M059J (cell line): ENCODE results near the gene KSR1. TPM values are rescaled to one million over a fixed set of nuclear protein-coding genes. Genes with fewer than 3 reads are reported as not detected.

Source experiments
- DNase-seq: peaks from one replicate; pipeline ENCODE4 v3.0.0-alpha.2; 2012; ENCODE audit warnings: low read depth
- total RNA-seq: library from RNA; depleted of rRNA; stranded (reverse); fragments of >200 nt; shearing (Covaris generic); gene quantifications from 2 replicates; pipeline ENCODE4 v1.2.3, GENCODE V29; 2014

The KSR1 gene
- total RNA-seq, 1 experiment from 2014 or later = 3.8 TPM

DNA sequence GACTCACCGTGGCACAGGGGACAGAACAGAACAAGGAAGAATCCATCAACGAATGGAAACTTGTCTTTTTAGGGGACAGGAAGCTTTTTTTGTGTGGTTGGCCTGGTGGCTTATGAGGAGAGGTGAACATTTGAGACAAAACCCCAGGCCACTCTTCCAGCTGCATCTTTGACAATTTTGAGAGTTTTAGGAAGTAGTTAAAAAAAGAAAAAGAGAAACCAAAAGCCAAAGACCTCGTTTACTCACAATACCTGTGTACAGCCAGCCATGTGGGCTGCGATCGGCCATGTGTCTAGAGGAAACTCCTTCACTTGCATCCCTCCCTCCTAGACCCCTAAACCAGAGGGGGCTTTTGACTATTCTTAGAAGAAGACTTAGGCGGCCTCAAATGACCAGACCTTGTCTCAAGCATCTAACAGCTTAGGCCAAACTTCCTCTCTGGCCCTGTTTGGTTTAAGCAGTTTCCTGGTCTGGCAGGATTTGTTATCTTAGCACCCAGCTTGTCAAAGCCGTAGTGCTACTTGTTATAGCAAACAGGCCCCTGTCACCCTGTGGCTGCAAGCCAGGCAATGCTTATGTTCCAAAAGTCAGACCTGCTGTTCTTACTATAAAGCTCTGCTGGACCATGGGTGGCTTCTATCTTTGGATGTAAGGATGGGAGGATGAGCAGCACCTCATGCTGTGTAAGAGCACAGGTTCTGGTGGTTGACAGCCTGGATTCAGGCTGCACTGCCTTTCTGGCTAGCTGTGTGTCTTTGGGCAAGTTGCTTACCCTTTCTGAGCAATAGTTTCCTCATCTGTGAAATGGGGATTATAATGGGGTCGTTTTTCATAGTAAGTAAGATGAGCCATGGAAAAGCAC, 17.7 kb downstream of the KSR1 start:
- no peak for DNase-seq

DNA sequence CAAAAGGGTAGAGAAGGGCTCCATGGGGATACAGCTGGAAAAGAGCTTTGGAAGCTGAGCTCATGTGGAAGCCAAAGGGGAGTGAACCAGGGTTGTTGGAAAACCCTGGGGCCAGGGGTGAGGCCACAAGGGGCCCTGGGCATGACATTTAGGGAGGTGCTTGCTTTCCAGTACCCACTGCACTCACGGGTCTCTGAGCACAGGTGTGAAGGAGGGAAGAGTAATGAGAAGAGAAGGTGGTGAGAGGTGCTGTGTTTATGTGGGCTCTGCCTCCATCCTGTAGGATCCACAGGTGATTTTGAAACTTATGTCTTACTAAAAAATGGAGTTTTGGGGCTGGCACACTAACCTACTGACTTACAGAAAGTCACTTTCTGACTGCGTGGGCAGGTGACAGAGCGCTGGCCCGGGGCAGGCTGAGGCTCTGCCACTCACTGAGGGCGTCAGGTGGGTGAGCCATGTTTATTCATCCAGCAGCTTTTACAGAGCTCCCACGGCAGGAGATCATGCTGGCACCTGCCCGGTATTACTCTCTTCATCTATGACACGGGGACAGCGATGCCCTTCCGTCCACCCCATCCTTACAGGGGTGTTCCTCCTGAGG, 18.9 kb downstream of the KSR1 start:
- DNase-seq = no peak

DNA sequence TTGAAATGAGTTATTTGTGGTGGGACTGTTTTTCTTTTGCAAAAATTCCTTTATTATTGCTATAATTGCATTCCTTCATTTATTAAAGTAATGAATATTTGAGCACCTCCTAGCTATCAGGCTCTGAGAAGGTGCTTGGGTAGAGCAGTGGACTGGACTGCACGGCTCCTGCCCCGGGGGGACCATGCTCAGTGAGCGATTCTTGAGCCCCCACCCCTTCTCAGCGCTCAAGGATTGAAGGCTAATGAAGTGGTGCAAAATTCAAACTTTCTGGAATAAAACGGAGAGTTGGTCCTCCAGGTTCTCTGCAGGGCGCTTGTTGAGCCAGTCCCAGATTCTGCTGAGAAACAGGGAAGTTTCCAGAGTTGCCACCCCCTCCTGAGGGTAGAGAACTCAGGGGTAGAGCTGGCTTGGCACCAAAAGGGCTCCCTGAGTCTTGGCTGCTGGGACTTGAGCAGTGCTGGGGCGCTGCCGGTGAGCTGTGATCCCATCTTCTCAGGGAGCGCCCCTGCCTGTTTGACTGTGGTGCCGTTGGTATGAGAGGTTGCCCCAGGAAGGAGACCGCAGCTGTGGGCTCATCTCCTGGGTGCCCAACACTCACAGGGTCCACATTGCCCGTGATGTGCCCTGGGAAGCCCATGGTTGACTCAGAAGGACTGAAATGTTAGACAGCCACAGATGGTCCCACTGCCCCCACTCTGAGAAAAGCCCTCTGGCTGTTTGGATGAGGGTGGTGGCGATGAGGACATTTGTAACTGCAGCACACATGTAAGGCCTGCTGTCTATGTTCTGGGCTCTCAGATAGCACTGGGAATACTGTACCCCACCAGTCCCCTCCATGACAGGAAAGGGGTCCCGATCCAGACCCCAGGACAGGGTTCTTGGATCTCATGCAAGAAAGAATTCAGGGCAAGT, 20.0 kb downstream of the KSR1 start:
- DNase-seq = no peak

DNA sequence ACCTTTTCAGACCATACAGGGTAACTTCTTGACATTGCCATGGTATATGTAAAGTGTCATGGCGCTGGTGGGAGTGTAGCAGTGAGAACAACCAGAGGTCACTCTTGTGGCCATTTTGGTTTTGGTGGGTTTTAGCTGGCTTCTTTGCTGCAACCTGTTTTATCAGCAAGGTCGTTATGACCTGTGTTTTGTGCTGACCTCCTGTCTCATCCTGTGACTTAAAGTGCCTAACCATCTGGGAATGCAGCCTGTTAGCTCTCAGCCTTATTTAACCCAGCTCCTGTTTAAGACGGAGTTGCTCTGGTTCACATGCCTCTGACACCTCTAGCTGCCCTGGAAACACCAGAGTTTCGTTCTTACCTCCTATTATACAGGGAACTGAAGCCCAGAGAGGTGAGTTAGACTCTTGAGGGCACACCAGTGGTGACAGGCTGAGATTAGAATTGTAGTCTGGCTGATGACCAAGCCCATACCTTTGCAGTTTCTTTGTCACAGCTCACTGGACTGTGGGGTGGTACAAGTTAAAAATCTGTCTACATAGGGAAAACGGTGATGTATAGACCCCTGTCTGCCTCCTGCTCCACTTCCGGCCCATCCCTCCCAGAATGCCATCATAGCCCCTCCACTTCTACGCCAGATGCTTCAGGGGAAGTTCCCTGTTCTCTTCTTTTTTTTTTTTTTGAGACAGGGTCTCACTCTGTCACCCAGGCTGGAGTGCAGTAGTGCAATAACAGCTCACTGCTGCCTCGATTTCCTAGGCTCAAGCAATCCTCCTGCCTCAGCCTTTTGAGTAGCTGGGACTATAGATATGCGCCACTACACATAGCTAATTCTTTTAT, 21.0 kb downstream of the KSR1 start:
- no peak for DNase-seq

DNA sequence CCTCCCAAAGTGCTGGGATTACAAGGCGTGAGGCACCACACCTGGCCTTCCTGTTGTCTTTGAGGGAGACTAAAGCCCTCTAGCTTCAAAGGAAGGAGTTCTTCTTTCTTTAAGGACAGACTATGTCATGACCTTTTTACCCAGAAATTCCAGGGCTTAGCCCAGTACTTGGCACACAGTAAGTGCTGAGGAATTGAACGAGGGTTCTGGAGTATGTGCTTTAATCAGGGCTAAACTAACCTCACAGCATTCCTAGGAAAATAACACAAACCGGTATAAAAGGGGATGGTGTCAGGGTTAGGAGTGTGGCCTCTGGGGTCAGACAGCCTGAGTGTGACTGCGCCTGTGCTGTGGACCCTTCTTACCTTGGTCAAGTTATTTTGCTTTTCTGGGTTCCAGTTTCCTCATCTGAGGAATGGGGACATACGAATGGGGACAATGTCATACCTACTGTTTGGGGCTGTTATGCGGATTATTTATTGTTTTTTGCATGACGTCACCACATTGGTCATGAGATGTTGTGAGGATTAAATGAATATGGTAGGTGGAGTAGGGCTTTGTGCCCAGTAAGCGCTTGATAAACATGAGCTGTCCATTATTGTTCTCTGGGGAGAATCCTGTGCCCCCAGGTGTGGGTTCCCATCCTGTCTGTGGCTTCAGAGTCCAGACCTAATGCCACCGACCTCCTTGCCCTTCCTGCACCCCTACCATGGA, 21.9 kb downstream of the KSR1 start:
- DNase-seq = no peak

DNA sequence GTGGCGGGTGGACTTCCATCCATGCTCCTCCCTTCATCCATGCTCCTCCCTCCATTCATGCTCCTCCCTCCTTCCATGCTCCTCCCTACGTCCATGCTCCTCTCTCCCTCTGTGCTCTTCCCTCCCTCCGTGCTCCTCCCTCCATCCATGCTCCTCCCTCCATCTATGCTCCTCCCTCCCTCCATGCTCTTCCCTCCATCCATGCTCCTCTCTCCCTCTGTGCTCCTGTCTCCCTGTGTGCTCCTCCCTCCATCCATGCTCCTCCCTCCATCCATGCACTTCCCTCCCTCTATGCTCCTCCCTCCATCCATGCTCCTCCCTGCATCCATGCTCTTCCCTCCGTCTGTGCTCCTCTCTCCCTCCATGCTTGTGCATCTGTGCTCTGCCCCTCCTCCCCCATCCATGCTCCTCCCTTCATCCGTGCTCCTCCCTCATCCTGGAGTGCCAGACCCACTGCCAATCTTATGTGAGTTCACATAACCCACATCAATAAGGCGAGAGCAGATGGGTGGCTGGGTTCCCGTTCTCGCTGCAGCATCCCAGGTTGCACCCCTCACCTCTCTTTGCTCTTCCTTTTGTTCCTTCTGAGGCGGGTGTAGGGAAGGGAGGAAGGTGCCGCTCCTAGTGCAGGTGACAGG, 22.8 kb downstream of the KSR1 start:
- no peak for DNase-seq

DNA sequence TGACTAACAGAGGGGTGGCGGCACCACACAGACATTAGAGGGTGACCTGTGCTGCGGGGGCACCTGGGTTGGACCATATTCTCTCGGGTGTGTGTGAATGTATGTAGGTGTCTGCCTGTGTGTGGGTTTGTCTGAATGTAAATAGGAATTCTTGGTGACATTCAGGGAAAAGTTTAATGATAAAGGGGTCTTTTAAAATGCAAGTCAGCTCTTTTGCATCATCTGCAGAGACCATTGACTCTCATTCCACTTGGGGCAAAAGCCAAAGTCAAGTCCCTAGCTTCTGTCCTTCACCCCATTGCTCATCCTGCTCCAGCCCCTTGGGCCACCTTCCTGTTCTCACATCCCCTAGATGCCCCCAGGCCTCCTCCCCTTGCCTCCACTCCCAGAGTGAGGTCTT, 23.6 kb downstream of the KSR1 start:
- no peak for DNase-seq

DNA sequence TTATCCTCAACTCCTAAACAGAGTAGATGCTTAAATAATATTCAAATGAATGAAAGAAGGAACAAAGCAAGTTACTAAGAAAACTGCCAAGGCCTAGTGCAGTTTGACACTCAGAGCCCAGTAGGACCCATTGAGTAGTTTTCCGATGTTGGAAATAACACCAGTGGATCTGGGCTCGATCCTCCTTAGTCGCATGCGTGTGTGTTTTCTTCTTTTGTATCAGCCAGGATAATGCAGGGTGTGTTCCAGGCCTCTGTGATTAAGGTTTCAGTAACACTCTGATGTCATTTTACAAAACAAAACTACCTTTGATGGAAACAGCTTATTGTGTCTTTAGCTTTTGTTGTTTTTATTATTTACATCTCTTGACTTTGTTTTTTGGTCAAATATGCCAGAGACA, 24.5 kb downstream of the KSR1 start:
- no peak for DNase-seq

DNA sequence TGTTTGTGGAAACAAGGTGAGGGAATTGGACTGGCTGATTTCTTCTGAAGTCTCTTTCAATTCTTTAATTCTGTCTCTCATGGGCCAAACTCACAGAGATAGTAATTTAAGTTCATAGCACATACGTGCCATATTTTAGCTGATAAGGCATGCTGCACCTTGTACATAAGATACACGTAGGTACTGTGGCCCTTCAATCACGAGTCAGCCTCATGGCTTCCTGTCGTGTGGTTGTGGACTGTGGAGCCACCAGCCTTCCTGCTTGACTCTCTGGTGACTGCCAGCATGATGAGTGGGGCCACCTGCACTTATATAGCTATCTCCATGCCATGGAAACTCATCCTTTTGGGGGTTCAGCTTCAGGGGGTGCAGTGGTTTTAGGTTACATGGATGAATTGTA, 25.1 kb downstream of the KSR1 start:
- DNase-seq = no peak

DNA sequence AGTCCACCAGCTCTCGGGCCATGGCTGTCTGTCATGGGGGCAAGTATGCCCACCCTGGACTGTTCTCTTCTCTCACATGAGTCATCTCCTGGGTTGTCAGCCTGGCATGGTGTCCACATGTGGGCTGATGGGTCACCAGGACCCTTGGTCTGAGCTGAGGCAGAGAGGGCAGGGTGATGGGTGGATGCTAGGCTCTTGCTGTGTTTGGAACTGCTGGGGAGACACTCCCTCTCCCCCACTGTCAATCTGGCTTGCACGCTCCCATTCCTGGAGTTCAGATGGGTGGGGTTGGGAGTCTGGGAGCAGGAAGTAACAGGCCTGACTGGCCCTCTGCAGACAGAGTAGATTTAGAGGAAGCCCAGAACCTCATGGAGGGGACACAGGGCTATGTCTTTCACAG, 28.9 kb downstream of the KSR1 start:
- DNase-seq = no peak

DNA sequence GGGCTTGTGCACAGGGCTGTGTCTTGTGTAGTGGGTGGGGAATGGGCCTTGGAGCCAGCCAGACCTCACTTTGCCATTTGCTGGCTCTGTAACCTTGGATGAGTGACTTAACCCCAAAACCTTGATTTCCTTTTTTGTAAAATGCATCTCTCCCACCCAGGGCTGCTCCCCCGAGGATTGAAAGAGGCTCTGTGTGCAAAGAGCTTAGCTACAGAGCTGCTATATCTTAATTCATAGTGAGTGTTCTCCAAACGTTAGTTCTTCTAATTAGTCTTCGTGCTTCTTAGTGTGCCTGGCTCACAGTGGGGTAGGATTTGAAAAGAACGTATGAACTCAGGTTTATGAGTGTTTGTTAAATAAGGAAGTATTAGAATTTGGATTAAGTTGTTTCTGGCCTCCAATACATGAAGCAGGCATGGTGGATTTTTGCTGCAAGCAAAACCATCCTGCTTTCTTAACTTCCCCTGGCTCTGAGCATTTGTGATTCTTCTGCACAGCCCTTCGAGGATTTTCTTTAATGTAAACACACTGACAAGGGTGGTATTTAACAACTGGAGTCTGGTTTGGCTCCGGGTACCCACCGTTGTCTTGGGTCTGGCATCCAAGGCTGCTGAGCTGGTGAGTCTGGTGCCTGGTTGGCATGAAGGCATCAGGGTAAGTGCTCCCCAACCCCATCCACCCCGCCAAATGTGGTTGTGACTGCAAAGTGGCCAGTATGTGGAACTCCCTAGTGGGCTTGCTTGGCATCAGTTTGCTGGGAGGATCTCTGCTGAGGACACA, 29.7 kb downstream of the KSR1 start:
- DNase-seq = no peak

DNA sequence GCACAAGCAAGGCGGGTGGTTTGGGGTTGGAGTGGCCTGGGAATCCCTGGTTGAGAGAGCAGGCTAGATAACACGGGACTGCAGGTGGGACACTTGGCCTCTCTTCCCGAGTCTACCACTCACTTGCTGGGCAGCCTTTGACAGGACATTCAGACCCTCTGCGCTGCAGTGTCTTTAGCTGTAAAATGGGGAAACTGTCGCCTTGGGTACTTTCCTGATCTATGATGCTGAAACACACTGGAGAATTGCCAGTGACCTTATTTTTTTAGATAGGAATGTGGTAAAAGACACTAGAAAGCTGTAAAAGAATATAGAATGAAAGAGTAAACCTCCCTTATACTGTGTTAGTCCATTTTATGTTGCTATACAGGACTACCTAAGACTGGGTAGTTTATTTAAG, 30.5 kb downstream of the KSR1 start:
- no peak for DNase-seq

DNA sequence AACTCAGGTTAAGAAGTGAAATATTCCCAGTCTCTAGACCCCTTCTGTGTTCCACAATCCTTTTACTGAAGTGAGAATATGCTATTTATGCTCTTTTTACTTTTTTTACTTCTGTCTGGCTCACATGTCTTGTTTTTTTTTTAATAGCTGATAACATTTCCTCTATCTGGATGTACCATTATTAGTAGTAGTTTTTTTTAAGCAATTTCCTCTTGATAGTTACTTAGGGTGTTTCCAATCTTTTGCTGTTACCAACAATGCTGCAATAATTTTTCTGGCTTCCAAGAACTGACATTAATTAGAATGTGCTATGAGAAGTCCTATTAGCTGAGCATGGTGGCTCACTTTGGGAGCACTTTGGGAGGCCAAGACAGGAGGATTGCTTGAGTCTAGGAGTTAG, 32.0 kb downstream of the KSR1 start:
- no peak for DNase-seq

DNA sequence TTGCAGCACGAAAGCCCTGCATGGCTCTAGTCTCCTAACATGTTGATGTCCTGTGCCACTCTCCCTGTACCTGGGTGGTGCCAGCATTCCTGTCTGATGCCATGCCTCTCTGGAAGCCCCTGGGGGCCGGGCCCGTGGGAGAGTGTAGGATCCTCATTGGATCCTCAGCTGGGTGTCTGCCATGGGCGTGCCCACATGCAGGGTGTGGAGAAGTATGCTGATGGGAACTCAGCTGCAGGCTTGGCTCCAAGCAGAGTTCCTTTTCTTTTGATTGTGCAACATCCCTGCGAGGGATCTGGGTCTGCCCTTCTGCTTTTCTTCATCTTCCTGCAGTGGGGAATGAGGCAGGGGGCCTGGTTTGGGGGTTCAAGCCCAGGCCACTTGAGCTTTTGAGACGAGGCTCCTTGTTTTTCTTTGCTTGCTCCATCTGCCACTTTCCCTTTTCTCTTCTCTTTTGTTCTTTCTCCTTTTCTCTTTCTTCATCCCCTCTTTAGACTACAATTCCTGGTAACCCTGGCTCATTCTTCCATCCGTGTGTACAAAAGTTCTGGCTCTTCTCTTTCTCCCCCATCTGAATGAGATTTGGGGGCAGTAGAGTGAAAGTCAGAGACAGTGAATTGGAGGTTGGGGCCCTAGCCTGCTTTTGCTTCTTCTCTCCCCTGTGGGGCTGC, 32.9 kb downstream of the KSR1 start:
- no peak for DNase-seq

DNA sequence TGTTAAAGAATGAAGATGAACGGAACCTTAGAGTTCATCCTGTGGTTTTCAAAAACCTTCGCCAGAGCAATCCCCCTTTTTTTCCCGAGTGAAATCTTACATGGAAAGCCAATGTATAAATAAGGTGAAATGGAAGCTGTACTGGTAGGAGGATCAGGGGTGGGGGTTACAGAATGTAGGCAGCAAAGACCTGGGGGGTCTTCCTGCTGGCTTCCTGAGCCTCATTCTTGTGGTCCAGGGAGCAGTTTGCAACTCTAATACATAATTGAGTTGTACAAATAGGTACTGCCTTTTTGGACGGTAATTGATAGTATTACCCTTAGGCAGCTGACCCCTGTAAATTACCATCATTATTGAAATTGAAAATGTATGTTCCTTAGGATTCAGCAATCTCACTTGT, 34.1 kb downstream of the KSR1 start:
- DNase-seq = no peak

DNA sequence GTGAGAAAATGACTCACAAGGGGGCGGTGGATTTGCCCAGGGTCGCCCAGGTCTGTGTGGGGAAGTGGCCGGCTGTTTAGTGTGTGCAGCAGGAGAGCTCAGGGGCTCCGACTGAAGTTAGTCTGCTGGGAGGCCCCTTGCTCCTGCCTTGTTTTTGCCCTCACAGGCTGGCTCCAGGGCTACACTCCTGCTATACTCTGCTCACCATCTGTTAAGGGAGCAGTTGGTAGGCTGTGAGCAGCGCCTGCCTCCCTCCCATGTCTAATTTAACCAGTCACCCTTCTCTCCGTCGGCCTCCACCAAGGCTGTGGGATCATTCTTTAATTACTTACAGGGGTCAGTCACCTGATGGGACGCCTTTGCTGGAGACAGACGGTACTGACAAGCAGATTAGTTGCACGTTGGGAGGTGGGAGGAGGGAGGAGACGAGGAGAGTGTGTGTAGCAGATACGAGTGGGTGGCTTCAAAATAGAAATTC, 35.5 kb downstream of the KSR1 start:
- no peak for DNase-seq

DNA sequence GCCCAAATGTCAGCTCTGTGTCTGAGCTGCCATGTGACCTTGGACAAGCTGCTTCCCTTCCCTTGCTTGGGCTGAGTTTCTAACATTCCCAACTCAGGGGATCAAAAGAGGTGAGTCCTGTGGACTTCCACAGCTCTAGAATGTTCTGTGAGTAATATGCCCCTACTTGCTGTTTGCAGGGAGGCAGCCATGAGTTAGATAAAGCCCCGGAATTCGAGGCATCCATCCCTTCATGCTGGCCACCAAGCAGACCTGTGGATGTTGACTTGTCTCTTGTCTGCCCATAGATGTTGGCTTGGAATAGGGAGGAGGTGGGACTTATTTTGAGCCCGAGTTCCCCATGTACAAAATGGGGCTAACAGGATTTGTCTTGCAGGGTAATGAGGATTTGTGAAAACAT, 36.2 kb downstream of the KSR1 start:
- no peak for DNase-seq

DNA sequence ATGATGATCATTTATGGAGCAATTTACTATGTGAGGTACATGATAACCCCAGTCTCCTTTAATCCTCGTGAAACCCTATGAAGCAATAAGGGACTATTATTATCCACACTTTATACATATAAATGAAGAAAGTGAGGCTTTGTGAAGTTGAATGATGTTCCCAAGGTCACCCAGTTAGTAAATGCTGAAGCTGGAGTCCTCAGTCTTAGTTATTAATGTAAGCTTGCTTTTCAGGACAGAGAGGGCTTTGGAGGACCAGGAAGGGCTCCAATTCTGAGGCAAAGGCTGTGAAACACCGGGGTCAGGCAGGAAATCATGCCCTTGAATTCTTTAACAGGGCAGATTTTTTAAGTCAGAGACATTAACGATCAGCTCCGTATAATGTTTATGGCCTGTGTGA, 36.8 kb downstream of the KSR1 start:
- DNase-seq = no peak
